Measurements from ENCODE around the gene ZC3H13. TPM values are rescaled to one million over a fixed set of nuclear protein-coding genes. Genes with fewer than 3 reads are reported as not detected.

ZC3H13 gene
- total RNA-seq, result 10 to 100 TPM; 18.2 to 28.3 TPM

GRCh38 chr13:46052319-46053161 is at the start of gene ZC3H13:
TSS of gene ZC3H13 (minus strand) at chr13:46052746. CDS start at chr13:46045507, 7,239 bp downstream.

Other genes with a start within 250 kb of the ZC3H13 start
- not detected for gene SIAH3, start 201.0 kb downstream of the ZC3H13 start, total RNA-seq
- gene CPB2, start 52.3 kb upstream of the ZC3H13 start, total RNA-seq, result not detected
- 10 to 100 TPM in 1 of 2 donors, 1 to 10 TPM in 1; 3.7 to 10.3 TPM for gene LCP1, start 129.4 kb upstream of the ZC3H13 start, total RNA-seq
- gene LRRC63, start 159.2 kb upstream of the ZC3H13 start, total RNA-seq, result under 1 TPM; 0.69 to 1.00 TPM